CD4-positive, alpha-beta memory T cell (primary cell): ENCODE results near the gene PROSER3. TPM values are rescaled to one million over a fixed set of nuclear protein-coding genes. Genes with fewer than 3 reads are reported as not detected.

ENCODE experiments used
- CTCF ChIA-PET: fragments of 350-600 bp; sonication (Branson Sonifier 250); formaldehyde crosslinking; loops from one replicate; lab custom pipeline; 2021; ENCODE audit warnings: inconsistent platforms; ENCODE audit not compliant: partially characterized antibody; lab: Charles Lee
- POLR2A ChIA-PET: fragments of 350-600 bp; sonication (Branson Sonifier 250); formaldehyde crosslinking; loops from one replicate; lab custom pipeline; 2021; ENCODE audit not compliant: partially characterized antibody; lab: Charles Lee
- DNase-seq, 5 donors: peaks; one replicate each; pipeline versions ENCODE4 v3.0.0 to v3.0.0-alpha.2; 2020 to 2022; ENCODE audit warnings: mixed read lengths in 1 of 5
- H3K27ac ChIP-seq: one replicate; pipeline ENCODE4 v1.7.0; 2013; ENCODE audit warnings: low read depth, low read length
- H3K27me3 ChIP-seq: 2 replicates; pipeline ENCODE4 v1.7.0; 2013; ENCODE audit warnings: mild to moderate bottlenecking, low read length, moderate library complexity; ENCODE audit not compliant: insufficient read depth
- H3K36me3 ChIP-seq: 2 replicates; pipeline ENCODE4 v1.7.0; 2013; ENCODE audit warnings: mild to moderate bottlenecking, low read length, moderate library complexity; ENCODE audit not compliant: insufficient read depth
- H3K4me1 ChIP-seq: 2 replicates; pipeline ENCODE4 v1.7.0; 2013; ENCODE audit warnings: mild to moderate bottlenecking, low read length, moderate library complexity; ENCODE audit not compliant: insufficient read depth
- H3K4me3 ChIP-seq, 2 donors: one replicate each; pipeline ENCODE4 v1.7.0; 2013; ENCODE audit warnings: low read length in 2 of 2, mild to moderate bottlenecking in 1 of 2
- H3K9me3 ChIP-seq, 2 donors: one replicate each; pipeline ENCODE4 v1.7.0; 2013; ENCODE audit warnings: low read length in 2 of 2, control low read depth in 1 of 2; ENCODE audit not compliant: control insufficient read depth in 1 of 2
- H3K27ac Mint-ChIP-seq, 7 donors: one replicate each; pipeline ENCODE4 v1.8.0; 2020 to 2021; ENCODE audit warnings: mixed read lengths in 7 of 7, mild to moderate bottlenecking in 6 of 7, inconsistent platforms in 3 of 7, moderate library complexity in 3 of 7
- H3K27me3 Mint-ChIP-seq, 2 donors: one replicate each; pipeline ENCODE4 v1.8.0; 2020 to 2021; ENCODE audit warnings: mixed read lengths in 2 of 2
- H3K36me3 Mint-ChIP-seq, 2 donors: one replicate each; pipeline ENCODE4 v1.8.0; 2020 to 2021; ENCODE audit warnings: mixed read lengths in 2 of 2, inconsistent platforms in 1 of 2, mild to moderate bottlenecking in 1 of 2
- H3K4me1 Mint-ChIP-seq, 4 donors: one replicate each; pipeline ENCODE4 v1.8.0; 2020 to 2021; ENCODE audit warnings: mixed read lengths in 4 of 4, mild to moderate bottlenecking in 1 of 4
- H3K4me3 Mint-ChIP-seq, 8 donors: one replicate each; pipeline ENCODE4 v1.8.0; 2020 to 2021; ENCODE audit warnings: mixed read lengths in 8 of 8, mild to moderate bottlenecking in 7 of 8, moderate library complexity in 6 of 8, inconsistent platforms in 3 of 8
- H3K9me3 Mint-ChIP-seq, 8 donors: one replicate each; pipeline ENCODE4 v1.8.0; 2020 to 2021; ENCODE audit warnings: mixed read lengths in 8 of 8, mild to moderate bottlenecking in 5 of 8, inconsistent platforms in 3 of 8, moderate library complexity in 1 of 8
- intact Hi-C: fragments of 100-400 bp; cut with micrococcal nuclease; formaldehyde crosslinking; loops from one replicate; pipeline ENCODE4 v1.15.1; 2023
- polyA plus RNA-seq, 2 donors: library from polyadenylated mRNA; unstranded; fragments of 300-500 nt; fragmentation: Illumina TruSeq; gene quantifications; one replicate each; pipeline ENCODE4 v1.2.3, GENCODE V29; 2021
- total RNA-seq, 2 experiments: library from RNA; stranded (reverse); gene quantifications; one replicate each; pipeline ENCODE4 v1.2.3, GENCODE V29; 2021

PROSER3 gene
- total and polyA plus RNA-seq, 4 experiments from 2014 or later = 2.0 to 46.5 (median 28.4) TPM

- peak overlapping the region in 6 of 7 donors; percentile 9 to 99 (median 95) for H3K27ac Mint-ChIP-seq
- POLR2A ChIA-PET = interaction anchor here (0.7 to 3.6 kb wide), 5 partner anchors 9 to 55 kb away, joined by 3 to 23 read pairs (median 16); partner anchors contain the start of genes IGFLR1, LIN37, PSENEN and U2AF1L4
- no peaks in the 10 kb centered on the region for H3K27me3 ChIP-seq
- peaks cover 20% of the 10 kb centered on the region for H3K36me3 ChIP-seq
- peak overlapping the region in 1 of 2 donors; percentile 91 for H3K4me3 ChIP-seq
- CTCF ChIA-PET = interaction anchor here (1.3 kb wide), 2 partner anchors 9 to 247 kb away, joined by 3 to 5 read pairs; partner anchors contain the start of gene LIN37
- H3K4me1 ChIP-seq = peaks cover 36% of the 10 kb centered on the region
- intact Hi-C loops = no loop called here
- no peak for DNase-seq
- peaks cover 0 to 2% of the 10 kb centered on the region in 2 donors for H3K27me3 Mint-ChIP-seq
- peaks cover 17 to 40% (median 27%) of the 10 kb centered on the region in 4 donors for H3K4me1 Mint-ChIP-seq
- H3K9me3 Mint-ChIP-seq = peaks cover 0 to 3% (median 0%) of the 10 kb centered on the region in 8 donors
- H3K9me3 ChIP-seq = no peaks in the 10 kb centered on the region
- peaks cover 11 to 27% of the 10 kb centered on the region in 2 donors for H3K36me3 Mint-ChIP-seq
- peak overlapping the region; percentile 89 for H3K27ac ChIP-seq
- H3K4me3 Mint-ChIP-seq = peak overlapping the region; percentile 94 to 100 (median 98)
These were observed 686 bp upstream of the PROSER3 start for GRCh38 chr19:35757231-35757748.

DNA sequence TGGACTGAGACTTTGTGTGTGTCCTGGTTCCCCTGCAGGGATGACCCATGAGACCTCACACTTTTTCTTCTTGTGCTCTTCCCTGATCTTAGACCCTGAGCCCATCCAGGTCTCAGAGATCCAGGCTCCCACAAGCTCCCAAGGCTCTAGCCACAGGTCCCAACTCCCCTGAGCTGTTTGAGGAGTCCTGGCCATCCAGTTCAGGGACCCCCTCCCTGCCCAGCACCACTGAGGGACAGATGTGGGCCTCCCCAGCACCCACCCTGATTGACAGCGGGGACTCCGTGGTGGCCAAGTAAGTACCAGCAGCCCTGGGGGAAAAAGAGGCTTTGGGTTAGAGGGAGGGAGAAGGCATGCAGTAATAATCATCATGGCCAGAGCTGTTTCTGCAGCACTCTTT lies 1.7 kb downstream of the PROSER3 start:
- DNase-seq = no peak
- peaks cover 0 to 2% of the 10 kb centered on the region in 2 donors for H3K27me3 Mint-ChIP-seq
- H3K9me3 Mint-ChIP-seq = peaks cover 0 to 3% (median 0%) of the 10 kb centered on the region in 8 donors
- intact Hi-C loops = no loop called here
- H3K4me3 Mint-ChIP-seq = peak overlapping the region in 7 of 8 donors; percentile 6 to 81 (median 68)
- H3K27me3 ChIP-seq = no peaks in the 10 kb centered on the region
- CTCF ChIA-PET = interaction anchor here (0.6 kb wide), 1 partner anchor 62 kb away, joined by 3 read pairs; no protein-coding TSS in a partner anchor
- H3K27ac Mint-ChIP-seq = peak overlapping the region in 4 of 7 donors; percentile 19 to 62 (median 35)
- H3K4me1 ChIP-seq = peaks cover 36% of the 10 kb centered on the region
- no peak overlapping the region for H3K4me3 ChIP-seq
- H3K4me1 Mint-ChIP-seq = peaks cover 17 to 40% (median 27%) of the 10 kb centered on the region in 4 donors
- no peak overlapping the region for H3K27ac ChIP-seq
- POLR2A ChIA-PET = interaction anchor here (1.2 to 1.3 kb wide), 3 partner anchors 8 to 17 kb away, joined by 3 to 4 read pairs (median 4); partner anchors contain the start of genes IGFLR1 and LIN37
- peaks cover 10 to 17% of the 10 kb centered on the region in 2 donors for H3K36me3 Mint-ChIP-seq
- no peaks in the 10 kb centered on the region for H3K9me3 ChIP-seq
- H3K36me3 ChIP-seq = peaks cover 5% of the 10 kb centered on the region

DNA sequence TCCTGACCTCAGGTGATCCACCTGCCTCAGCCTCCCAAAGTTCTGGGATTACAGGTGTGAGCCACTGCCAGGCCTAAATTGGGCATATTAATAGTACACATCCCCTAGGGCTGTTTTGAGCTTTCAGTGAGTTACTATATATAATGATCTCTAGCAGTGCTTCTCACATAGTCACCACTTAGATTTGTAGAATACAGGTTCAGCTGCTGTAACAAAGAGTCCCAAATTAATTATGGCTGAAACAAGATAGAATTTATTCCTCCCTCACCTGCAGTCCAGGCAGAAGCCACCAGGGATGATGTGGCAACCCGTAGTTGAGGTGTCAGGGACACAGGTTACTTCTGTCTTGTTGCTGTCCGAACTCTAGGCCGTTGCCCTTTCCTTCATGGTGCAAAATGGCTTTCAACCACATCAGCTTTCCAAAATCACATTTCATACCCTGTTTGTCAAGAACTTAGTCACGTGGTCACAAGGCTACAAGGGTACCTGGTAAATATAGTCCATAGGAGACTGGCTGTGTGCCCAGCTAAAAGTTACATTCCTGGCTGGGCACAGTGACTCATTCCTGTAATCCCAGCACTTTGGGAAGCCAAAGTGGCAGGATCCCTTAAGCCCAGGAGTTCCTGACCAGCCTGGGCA lies 2.9 kb downstream of the PROSER3 start:
- peaks cover 8% of the 10 kb centered on the region for H3K36me3 ChIP-seq
- H3K4me3 ChIP-seq = no peak overlapping the region
- Mint-ChIP-seq H3K4me3 (peak overlapping the region in 1 of 8 donors; percentile 15), H3K9me3 (peaks cover 0 to 3% (median 0%) of the 10 kb centered on the region in 8 donors), H3K36me3 (peaks cover 8 to 24% of the 10 kb centered on the region in 2 donors), H3K27ac (no peak overlapping the region), H3K4me1 (peaks cover 14 to 34% (median 22%) of the 10 kb centered on the region in 4 donors), H3K27me3 (peaks cover 0 to 2% of the 10 kb centered on the region in 2 donors)
- intact Hi-C loops = no loop called here
- H3K27ac ChIP-seq = no peak overlapping the region
- no peaks in the 10 kb centered on the region for H3K9me3 ChIP-seq
- POLR2A ChIA-PET = interaction anchor here (0.6 to 1.3 kb wide), 6 partner anchors 9 to 1461 kb away, joined by 3 to 4 read pairs (median 4); partner anchors contain the start of genes IGFLR1 and LIN37
- peaks cover 29% of the 10 kb centered on the region for H3K4me1 ChIP-seq
- CTCF ChIA-PET = no interaction called here
- DNase-seq = no peak
- H3K27me3 ChIP-seq = no peaks in the 10 kb centered on the region

GRCh38 chr19:35764432-35765315 lies 6.7 kb downstream of the PROSER3 start:
- peaks cover 3% of the 10 kb centered on the region for H3K4me1 ChIP-seq
- ChIA-PET CTCF (no interaction called here), POLR2A (no interaction called here)
- no peak overlapping the region for H3K27ac ChIP-seq
- DNase-seq = no peak
- H3K36me3 Mint-ChIP-seq = peaks cover 9 to 34% of the 10 kb centered on the region in 2 donors
- peaks cover 0 to 3% (median 2%) of the 10 kb centered on the region in 4 donors for H3K4me1 Mint-ChIP-seq
- H3K9me3 Mint-ChIP-seq = peaks cover 0 to 2% (median 0%) of the 10 kb centered on the region in 8 donors
- intact Hi-C loops = no loop called here
- H3K27ac Mint-ChIP-seq = no peak overlapping the region
- no peak overlapping the region for H3K4me3 ChIP-seq
- H3K4me3 Mint-ChIP-seq = no peak overlapping the region
- H3K36me3 ChIP-seq = peaks cover 13% of the 10 kb centered on the region
- no peaks in the 10 kb centered on the region for H3K9me3 ChIP-seq
- H3K27me3 ChIP-seq = no peaks in the 10 kb centered on the region
- H3K27me3 Mint-ChIP-seq = no peaks in the 10 kb centered on the region

DNA sequence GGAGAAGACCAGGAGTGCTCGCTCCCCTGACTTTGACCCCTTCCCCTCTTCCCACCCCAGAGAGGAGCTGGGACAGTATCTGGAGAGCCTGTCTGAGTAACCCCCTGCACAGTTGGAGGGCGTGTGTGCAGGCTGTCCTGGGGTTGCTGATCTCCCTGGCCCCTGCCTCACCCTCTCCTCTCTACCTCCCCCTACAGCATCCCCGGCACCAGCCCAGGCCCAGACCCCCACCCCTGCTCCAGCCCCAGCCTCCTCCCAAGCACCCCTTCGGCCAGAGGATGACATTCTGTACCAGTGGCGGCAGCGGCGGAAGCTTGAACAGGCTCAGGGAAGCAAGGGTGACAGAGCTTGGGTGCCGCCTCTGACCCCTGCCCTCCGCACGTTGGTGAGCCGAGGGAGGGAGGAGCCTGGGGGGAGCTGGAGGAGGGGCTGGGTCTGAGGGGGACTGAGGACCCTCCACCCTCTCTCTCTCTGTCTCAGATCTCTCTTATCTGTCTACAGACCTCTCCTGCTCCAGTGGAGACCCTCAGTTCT lies 8.7 kb downstream of the PROSER3 start:
- Histone ChIP-seq H3K4me3 (no peak overlapping the region), H3K36me3 (peaks cover 13% of the 10 kb centered on the region), H3K9me3 (no peaks in the 10 kb centered on the region), H3K27me3 (no peaks in the 10 kb centered on the region), H3K27ac (no peak overlapping the region), H3K4me1 (no peaks in the 10 kb centered on the region)
- H3K27ac Mint-ChIP-seq = no peak overlapping the region
- ChIA-PET CTCF (no interaction called here), POLR2A (no interaction called here)
- H3K36me3 Mint-ChIP-seq = peaks cover 9 to 34% of the 10 kb centered on the region in 2 donors
- H3K4me3 Mint-ChIP-seq = no peak overlapping the region
- peaks cover 0 to 3% (median under 1%) of the 10 kb centered on the region in 4 donors for H3K4me1 Mint-ChIP-seq
- no peaks in the 10 kb centered on the region for H3K27me3 Mint-ChIP-seq
- DNase-seq = peak in 1 of 5 donors; percentile 35
- peaks cover 0 to 2% (median 0%) of the 10 kb centered on the region in 8 donors for H3K9me3 Mint-ChIP-seq
- intact Hi-C loops = no loop called here

GRCh38 chr19:35767288-35768081 lies 9.5 kb downstream of the PROSER3 start:
- H3K27ac ChIP-seq = no peak overlapping the region
- POLR2A ChIA-PET = no interaction called here
- H3K27ac Mint-ChIP-seq = no peak overlapping the region

More at GRCh38 chr19:35767288-35768081, 9.5 kb downstream of the PROSER3 start:
- Mint-ChIP-seq H3K27me3 (no peaks in the 10 kb centered on the region), H3K4me3 (no peak overlapping the region), H3K9me3 (peaks cover 0 to 2% (median 0%) of the 10 kb centered on the region in 8 donors), H3K36me3 (peaks cover 4 to 27% of the 10 kb centered on the region in 2 donors), H3K4me1 (peaks cover 0 to 3% (median under 1%) of the 10 kb centered on the region in 4 donors)
- H3K9me3 ChIP-seq = no peaks in the 10 kb centered on the region
- H3K4me3 ChIP-seq = no peak overlapping the region
- CTCF ChIA-PET = no interaction called here
- H3K27me3 ChIP-seq = no peaks in the 10 kb centered on the region
- H3K36me3 ChIP-seq = peaks cover 13% of the 10 kb centered on the region
- H3K4me1 ChIP-seq = no peaks in the 10 kb centered on the region
- peak in 1 of 5 donors; percentile 35 for DNase-seq
- intact Hi-C loops = no loop called here
